A673 (cell line): ENCODE data around the gene CRHBP.

Source experiments
- EZH2 ChIP-seq: fragments of 200-600 bp; sonication (generic); IDR thresholded peaks from 2 replicates; pipeline ENCODE4 v1.6.1; 2017; ENCODE audit warnings: borderline replicate concordance, low read depth, mild to moderate bottlenecking, mixed read lengths, antibody characterized with exemption, low read length; ENCODE audit not compliant: poor library complexity, severe bottlenecking
- TF ChIP-seq, protein P1 (sequence below): fragments of 300-800, 200-600 bp; sonication (generic); conservative IDR thresholded peaks from 2 replicates; pipeline ENCODE4 v1.5.1; 2017; ENCODE audit warnings: low read depth, mild to moderate bottlenecking, antibody characterized with exemption, low read length, moderate library complexity, mixed read lengths

DNA sequence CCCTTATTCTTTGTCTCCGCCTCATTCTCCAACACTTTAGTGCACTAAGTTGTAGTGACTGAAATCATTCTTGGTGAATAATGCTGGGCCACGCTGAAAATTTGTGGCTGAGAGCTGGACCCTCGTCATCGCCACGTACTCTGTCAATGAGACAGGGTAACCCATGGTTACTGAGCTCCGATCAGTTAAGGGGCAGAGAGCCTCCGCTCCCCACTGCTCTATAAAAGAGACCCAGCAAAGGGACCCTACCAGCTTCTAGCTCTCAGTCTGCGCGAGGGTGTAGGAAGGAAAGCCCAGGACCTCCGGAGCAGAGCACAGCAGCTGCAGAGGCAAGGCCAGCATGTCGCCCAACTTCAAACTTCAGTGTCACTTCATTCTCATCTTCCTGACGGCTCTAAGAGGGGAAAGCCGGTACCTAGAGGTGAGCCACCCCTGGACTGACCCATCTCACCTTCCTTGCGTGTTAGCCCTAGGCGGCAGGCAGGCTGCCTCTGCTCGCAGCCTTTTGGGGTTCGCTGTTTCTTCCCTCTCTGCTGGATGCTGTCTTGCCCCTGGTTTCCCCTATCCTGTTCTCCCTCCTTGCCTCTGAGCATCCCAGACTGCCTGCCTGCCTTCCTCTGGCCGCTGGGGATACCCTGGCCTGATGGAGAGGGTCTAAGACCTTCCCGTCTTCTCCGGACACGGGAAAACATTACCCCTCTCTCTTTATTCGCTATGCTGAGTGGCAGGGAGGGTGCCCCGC is at the start of gene CRHBP:
- TF ChIP-seq, protein P1, sequence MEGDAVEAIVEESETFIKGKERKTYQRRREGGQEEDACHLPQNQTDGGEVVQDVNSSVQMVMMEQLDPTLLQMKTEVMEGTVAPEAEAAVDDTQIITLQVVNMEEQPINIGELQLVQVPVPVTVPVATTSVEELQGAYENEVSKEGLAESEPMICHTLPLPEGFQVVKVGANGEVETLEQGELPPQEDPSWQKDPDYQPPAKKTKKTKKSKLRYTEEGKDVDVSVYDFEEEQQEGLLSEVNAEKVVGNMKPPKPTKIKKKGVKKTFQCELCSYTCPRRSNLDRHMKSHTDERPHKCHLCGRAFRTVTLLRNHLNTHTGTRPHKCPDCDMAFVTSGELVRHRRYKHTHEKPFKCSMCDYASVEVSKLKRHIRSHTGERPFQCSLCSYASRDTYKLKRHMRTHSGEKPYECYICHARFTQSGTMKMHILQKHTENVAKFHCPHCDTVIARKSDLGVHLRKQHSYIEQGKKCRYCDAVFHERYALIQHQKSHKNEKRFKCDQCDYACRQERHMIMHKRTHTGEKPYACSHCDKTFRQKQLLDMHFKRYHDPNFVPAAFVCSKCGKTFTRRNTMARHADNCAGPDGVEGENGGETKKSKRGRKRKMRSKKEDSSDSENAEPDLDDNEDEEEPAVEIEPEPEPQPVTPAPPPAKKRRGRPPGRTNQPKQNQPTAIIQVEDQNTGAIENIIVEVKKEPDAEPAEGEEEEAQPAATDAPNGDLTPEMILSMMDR, result no peak
- no peak for TF ChIP-seq EZH2
